ENCODE measurements around the gene ZNF497.

DNA sequence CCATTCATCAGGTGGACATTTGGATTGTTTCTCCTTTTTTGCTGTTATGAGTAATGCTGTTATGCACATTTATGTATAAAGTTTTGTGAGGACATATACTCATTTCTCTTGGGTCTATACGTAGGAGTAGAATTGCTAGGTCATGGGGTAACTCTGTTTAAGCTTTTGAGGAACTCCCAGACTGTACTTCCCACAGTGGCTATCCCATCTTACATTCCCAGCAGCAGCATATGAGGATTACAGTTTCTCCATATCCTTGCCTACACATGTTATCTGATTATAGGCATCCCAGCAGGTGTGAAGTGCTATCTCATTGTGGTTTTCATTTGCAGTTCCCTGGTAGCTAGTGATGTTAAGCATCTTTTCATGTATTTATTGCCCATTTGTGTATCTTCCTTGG, 29.9 kb downstream of the ZNF497 start:
- TF ChIP-seq, protein P1, sequence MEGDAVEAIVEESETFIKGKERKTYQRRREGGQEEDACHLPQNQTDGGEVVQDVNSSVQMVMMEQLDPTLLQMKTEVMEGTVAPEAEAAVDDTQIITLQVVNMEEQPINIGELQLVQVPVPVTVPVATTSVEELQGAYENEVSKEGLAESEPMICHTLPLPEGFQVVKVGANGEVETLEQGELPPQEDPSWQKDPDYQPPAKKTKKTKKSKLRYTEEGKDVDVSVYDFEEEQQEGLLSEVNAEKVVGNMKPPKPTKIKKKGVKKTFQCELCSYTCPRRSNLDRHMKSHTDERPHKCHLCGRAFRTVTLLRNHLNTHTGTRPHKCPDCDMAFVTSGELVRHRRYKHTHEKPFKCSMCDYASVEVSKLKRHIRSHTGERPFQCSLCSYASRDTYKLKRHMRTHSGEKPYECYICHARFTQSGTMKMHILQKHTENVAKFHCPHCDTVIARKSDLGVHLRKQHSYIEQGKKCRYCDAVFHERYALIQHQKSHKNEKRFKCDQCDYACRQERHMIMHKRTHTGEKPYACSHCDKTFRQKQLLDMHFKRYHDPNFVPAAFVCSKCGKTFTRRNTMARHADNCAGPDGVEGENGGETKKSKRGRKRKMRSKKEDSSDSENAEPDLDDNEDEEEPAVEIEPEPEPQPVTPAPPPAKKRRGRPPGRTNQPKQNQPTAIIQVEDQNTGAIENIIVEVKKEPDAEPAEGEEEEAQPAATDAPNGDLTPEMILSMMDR (IDR thresholded peaks at IDR 0.05): no peak
- TF ChIP-seq POLR2A (IDR thresholded peaks at IDR 0.05): no peak

Measured in thyroid gland (tissue), 4 donors.